BJ (cell line): Measurements from ENCODE around the gene IL12A. TPM values are rescaled to one million over a fixed set of nuclear protein-coding genes. Genes with fewer than 3 reads are reported as not detected.

Experiments used
- CTCF ChIA-PET: fragments of 350-600 bp; formaldehyde crosslinking; extraction: SDS; loops from one replicate; lab custom pipeline; 2021; ENCODE audit warnings: antibody characterized with exemption, inconsistent platforms; lab: Yijun Ruan, JAX
- POLR2A ChIA-PET: fragments of 300-600 bp; sonication (Branson Sonifier 250); formaldehyde crosslinking; extraction: SDS; loops from one replicate; lab custom pipeline; 2021; ENCODE audit warnings: antibody characterized with exemption; lab: Charles Lee
- DNase-seq: peaks from one replicate; pipeline ENCODE4 v3.0.0-alpha.2; 2011; ENCODE audit warnings: low read depth
- H3K27me3 ChIP-seq: 2 replicates; pipeline ENCODE4 v1.6.0; 2011; ENCODE audit warnings: low read length; ENCODE audit not compliant: control insufficient read depth, insufficient read depth
- H3K36me3 ChIP-seq: 2 replicates; pipeline ENCODE4 v1.5.1; 2011; ENCODE audit warnings: low read length; ENCODE audit not compliant: control insufficient read depth, insufficient read depth
- H3K4me3 ChIP-seq: 2 replicates; pipeline ENCODE4 v1.5.1; 2011; ENCODE audit warnings: low read depth, mild to moderate bottlenecking, control low read depth, low read length
- CTCF ChIP-seq: IDR thresholded peaks from 2 replicates; pipeline ENCODE4 v1.5.1; 2011; ENCODE audit warnings: low read depth, mild to moderate bottlenecking, control low read depth, inconsistent platforms, low read length, moderate library complexity; ENCODE audit not compliant: insufficient read depth
- polyA plus RNA-seq: library from polyadenylated mRNA; depleted of rRNA; stranded (reverse); fragments of >200 nt; gene quantifications from 2 replicates; pipeline ENCODE4 v1.2.3, GENCODE V29; 2011; rRNA removed

IL12A gene
- polyA plus RNA-seq, 1 experiment, result 0.50 TPM

DNA sequence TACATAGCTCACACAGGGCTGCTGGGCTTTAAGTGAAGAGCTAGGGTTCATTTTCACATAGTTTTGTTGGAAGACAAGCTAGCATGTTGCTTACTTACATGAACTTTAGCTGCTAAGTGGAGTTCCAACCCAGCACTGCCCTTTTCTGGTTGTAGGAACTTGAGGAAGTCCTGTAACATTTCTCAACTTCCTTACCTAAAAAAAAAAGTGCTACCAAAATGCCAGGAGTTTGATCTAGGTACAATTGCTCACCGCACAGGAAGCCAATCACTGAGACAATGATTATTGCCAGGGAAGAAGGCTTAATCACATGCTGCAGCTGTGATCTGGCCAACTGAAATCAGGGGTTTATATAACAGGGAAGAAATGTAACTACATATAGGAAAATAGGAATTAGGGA, 52.8 kb downstream of the IL12A start:
- Histone ChIP-seq H3K4me3 (no peak overlapping the region), H3K36me3 (no peaks in the 10 kb centered on the region), H3K27me3 (peaks cover 23% of the 10 kb centered on the region)
- CTCF ChIA-PET, result interaction anchor here (1.5 to 2.3 kb wide), 3 partner anchors 8 to 11 kb away, joined by 5 to 10 read pairs (median 8); no protein-coding TSS in a partner anchor
- no peak for DNase-seq
- TF ChIP-seq CTCF, result no peak
- POLR2A ChIA-PET, result no interaction called here

GRCh38 chr3:160044121-160044520, 55.5 kb downstream of the IL12A start:
- DNase-seq, result no peak
- CTCF ChIA-PET, result interaction anchor here (0.6 kb wide), 1 partner anchor 9 kb away, joined by 3 read pairs; no protein-coding TSS in a partner anchor
- TF ChIP-seq CTCF, result no peak

More at GRCh38 chr3:160044121-160044520, 55.5 kb downstream of the IL12A start:
- Histone ChIP-seq H3K4me3 (no peak overlapping the region), H3K36me3 (no peaks in the 10 kb centered on the region), H3K27me3 (peaks cover 12% of the 10 kb centered on the region)
- POLR2A ChIA-PET, result no interaction called here

Other genes starting within 250 kb of the IL12A start
- gene SCHIP1, start 149.0 kb upstream of the IL12A start, polyA plus RNA-seq, result 1.6 and 3.1 TPM in 2 replicates
- gene C3orf80, start 236.6 kb downstream of the IL12A start, polyA plus RNA-seq, result 0.11 and 0.12 TPM in 2 replicates